HepG2 (cell line): ENCODE results near the gene BCKDHB. TPM values are rescaled to one million over a fixed set of nuclear protein-coding genes. Genes with fewer than 3 reads are reported as not detected.

Experiments used
- ATAC-seq: fragments of 200-7000 bp; cut with Tn5 transposase; 3 replicates; pipeline ENCODE4 v1.9.1; 2020; ENCODE audit warnings: mild to moderate bottlenecking, moderate library complexity
- BruUV-seq: library from RNA; stranded (reverse); fragments of 400-500 nt; replicated peaks from 2 replicates; lab custom pipeline; 2021; lab: Mats Ljungman, UMichigan
- CTCF ChIA-PET: fragments of 300-600 bp; formaldehyde crosslinking; extraction: SDS; loops from one replicate; lab custom pipeline; 2021; ENCODE audit warnings: low total read pairs, inconsistent platforms, low intra/inter-chr PET ratio; lab: Yijun Ruan, JAX
- POLR2A ChIA-PET: fragments of 350-600 bp; sonication (Branson Sonifier 250); formaldehyde crosslinking; loops from one replicate; lab custom pipeline; 2020; ENCODE audit warnings: antibody characterized with exemption, inconsistent platforms; lab: Yijun Ruan, JAX
- DNase-seq: peaks from one replicate; pipeline ENCODE4 v3.0.0-alpha.2; 2015; ENCODE audit warnings: low spot score
- FAIRE-seq: peaks from 3 replicates; lab custom pipeline; 2011; peaks lifted over from hg19 to GRCh38; lab: Jason Lieb, UNC
- H2AFZ ChIP-seq: one replicate; pipeline ENCODE4 v1.6.1; 2011; ENCODE audit warnings: low read length, inconsistent platforms
- H3K27ac ChIP-seq: fragments of 300-600 bp; 3 replicates; pipeline ENCODE4 v1.8.0; 2011; ENCODE audit warnings: mixed run types, mild to moderate bottlenecking, mixed read lengths, low read length, inconsistent platforms; ENCODE audit not compliant: insufficient read depth; ENCODE audit errors: extremely low read length
- H3K27me3 ChIP-seq, 2 experiments: fragments of 200-600 bp in 1 of 2; 2 replicates in 1 of 2; 3 replicates in 1 of 2; pipeline versions ENCODE4 v1.6.0 to v1.8.0; 2011; ENCODE audit warnings: low read length in 2 of 2, mild to moderate bottlenecking in 2 of 2, moderate library complexity in 2 of 2, inconsistent platforms in 1 of 2; ENCODE audit not compliant: insufficient read depth in 2 of 2, control insufficient read depth in 1 of 2
- H3K36me3 ChIP-seq, 2 experiments: fragments of 200-600 bp in 1 of 2; replicated peaks in 1 of 2; 2 replicates in 1 of 2; 3 replicates in 1 of 2; pipeline versions ENCODE4 v1.5.1 to v1.8.0; 2011; ENCODE audit warnings: low read length in 2 of 2, inconsistent platforms in 1 of 2; ENCODE audit not compliant: insufficient read depth in 2 of 2, control insufficient read depth in 1 of 2
- H3K4me1 ChIP-seq: 2 replicates; pipeline ENCODE4 v1.5.1; 2012; ENCODE audit warnings: low read length, inconsistent platforms; ENCODE audit not compliant: insufficient read depth
- H3K4me2 ChIP-seq: 2 replicates; pipeline ENCODE4 v1.6.0; 2011; ENCODE audit warnings: low read depth, low read length, inconsistent platforms
- H3K4me3 ChIP-seq, 3 experiments: fragments of 200-600 bp in 1 of 3; sonication (generic), shearing (Covaris generic) in 1 of 3; replicated peaks in 1 of 3; 2 replicates each; pipeline ENCODE4 v1.5.1; 2011 to 2016; ENCODE audit warnings: low read length in 3 of 3, inconsistent platforms in 2 of 3, low read depth in 2 of 3, mild to moderate bottlenecking in 2 of 3, control low read depth in 1 of 3, mixed read lengths in 1 of 3; ENCODE audit not compliant: insufficient read depth in 1 of 3
- H3K79me2 ChIP-seq: one replicate; pipeline ENCODE4 v1.6.1; 2011; ENCODE audit warnings: low read length, inconsistent platforms; ENCODE audit not compliant: insufficient read depth
- H3K9ac ChIP-seq: 2 replicates; pipeline ENCODE4 v1.6.0; 2011; ENCODE audit warnings: mild to moderate bottlenecking, low read depth, low read length, inconsistent platforms; ENCODE audit not compliant: insufficient read depth
- H3K9me3 ChIP-seq: 2 replicates; pipeline ENCODE4 v1.5.1; 2012; ENCODE audit warnings: mild to moderate bottlenecking, low read length
- H4K20me1 ChIP-seq: 2 replicates; pipeline ENCODE4 v1.6.0; 2011; ENCODE audit warnings: inconsistent platforms, mild to moderate bottlenecking, low read length, moderate library complexity; ENCODE audit not compliant: insufficient read depth
- BORCS8-MEF2B ChIP-seq: sonication (generic); formaldehyde crosslinking; IDR thresholded peaks from 2 replicates; pipeline ENCODE4 v1.8.0; 2022; ENCODE audit warnings: mild to moderate bottlenecking, missing genetic modification reagents
- CREB1 ChIP-seq, 2 experiments: fragments of 450-650 bp in 1 of 2; IDR thresholded peaks; 2 replicates each; pipeline ENCODE4 v1.6.1; 2016 to 2017; ENCODE audit warnings: control low read depth in 1 of 2, mild to moderate bottlenecking in 1 of 2, missing compliant biosample characterization in 1 of 2, missing genetic modification characterization in 1 of 2
- HCFC1 ChIP-seq: fragments of 150-350 bp; IDR thresholded peaks from 2 replicates; pipeline ENCODE4 v1.6.1; 2014; ENCODE audit warnings: low read depth, low read length
- KLF12 ChIP-seq: sonication (generic); formaldehyde crosslinking; IDR thresholded peaks from 2 replicates; pipeline ENCODE4 v1.4.0; 2020; ENCODE audit warnings: missing genetic modification reagents, borderline replicate concordance
- MBNL3 ChIP-seq: fragments of 250-450 bp; sonication (Bioruptor Pico); conservative IDR thresholded peaks from 2 replicates; pipeline ENCODE4 v1.8.0; 2022; ENCODE audit warnings: mild to moderate bottlenecking, inconsistent platforms
- NFE2L2 ChIP-seq: fragments of 150-350 bp; IDR thresholded peaks from 2 replicates; pipeline ENCODE4 v1.6.1; 2014; ENCODE audit warnings: low read length
- RORA ChIP-seq: sonication (generic); formaldehyde crosslinking; IDR thresholded peaks from 2 replicates; pipeline ENCODE4 v1.5.0; 2020; ENCODE audit warnings: mild to moderate bottlenecking, missing genetic modification reagents, moderate library complexity
- SP2 ChIP-seq: sonication (generic); formaldehyde crosslinking; IDR thresholded peaks from 2 replicates; pipeline ENCODE4 v1.5.1; 2020; ENCODE audit warnings: mild to moderate bottlenecking, missing genetic modification reagents
- ZBTB39 ChIP-seq: sonication (generic); formaldehyde crosslinking; IDR thresholded peaks from 2 replicates; pipeline ENCODE4 v1.5.0; 2020; ENCODE audit warnings: missing genetic modification reagents
- ZNF180 ChIP-seq: sonication (generic); formaldehyde crosslinking; IDR thresholded peaks from 2 replicates; pipeline ENCODE4 v1.4.0; 2020; ENCODE audit warnings: low read depth, missing genetic modification reagents, borderline replicate concordance
- ZNF282 ChIP-seq: fragments of 450-650 bp; IDR thresholded peaks from 2 replicates; pipeline ENCODE4 v1.6.1; 2018; ENCODE audit not compliant: partially characterized antibody
- ZNF615 ChIP-seq: sonication (generic); formaldehyde crosslinking; IDR thresholded peaks from 2 replicates; pipeline ENCODE4 v1.5.0; 2020; ENCODE audit warnings: mild to moderate bottlenecking, missing genetic modification reagents, borderline replicate concordance
- WGBS: methylation state at CpG from one replicate; pipeline ENCODE4 v1.1.6; 2017; ENCODE audit warnings: low lambda C conversion rate; 5-methylcytosine and 5-hydroxymethylcytosine counted together
- in situ Hi-C: cut with HindIII; loops from 2 replicates; pipeline ENCODE4 v1.10.0; 2017; ENCODE audit warnings: low pct_unique_long_range_greater_than_20kb; ENCODE audit not compliant: extremely low pct_ligation_motif_present
- intact Hi-C: fragments of 100-400 bp; cut with micrococcal nuclease; formaldehyde crosslinking; loops from one replicate; pipeline ENCODE4 v1.10.0; 2022; ENCODE audit not compliant: unreplicated experiment
- polyA plus RNA-seq, 8 experiments: library from polyadenylated mRNA; depleted of rRNA in 3 of 8; stranded (reverse) in 7 of 8; unstranded in 1 of 8; fragments of >200 nt; fragmentation: Illumina TruSeq in 4 of 8; extraction: Trizol in 4 of 8; gene quantifications; 2 replicates each; pipeline versions ENCODE4 v1.2.1 to v1.2.3, GENCODE V29; 2011 to 2016; ENCODE audit warnings: low read depth in 4 of 8, missing spikeins in 1 of 8, mixed read lengths in 1 of 8; ENCODE audit not compliant: insufficient read depth in 1 of 8
- total RNA-seq, 5 experiments: library from RNA; depleted of rRNA; stranded (reverse); fragments of >200 nt; fragmentation: Illumina TruSeq; extraction: Trizol; gene quantifications; 2 replicates each; pipeline ENCODE4 v1.2.3, GENCODE V29; 2016; ENCODE audit warnings: low read depth in 1 of 5

BCKDHB gene
- total and polyA plus RNA-seq, 2 of the 13 experiments (the other 11 are each of a cell fraction or from before 2014, with no cell fraction given), result 10.8 to 13.6 TPM

GRCh38 chr6:80233958-80234357 lies 127.5 kb downstream of the BCKDHB start:
- Histone ChIP-seq H3K9ac (no peak overlapping the region), H4K20me1 (no peaks in the 10 kb centered on the region), H3K9me3 (no peaks in the 10 kb centered on the region), H3K36me3 (no peaks in the 10 kb centered on the region)
- intact Hi-C loops, result no loop called here
- in situ Hi-C loops, result no loop called here
- FAIRE-seq, result no peak
- BruUV-seq, result no TSS peak
- TF ChIP-seq MBNL3 (CRISPR knock-in tag) (no peak), ZBTB39 (CRISPR knock-in tag) (no peak), ZNF180 (CRISPR knock-in tag) (no peak), KLF12 (no peak), ZNF615 (CRISPR knock-in tag) (no peak), SP2 (CRISPR knock-in tag) (no peak), ZNF282 (no peak), HCFC1 (no peak), NFE2L2 (no peak), BORCS8-MEF2B (CRISPR knock-in tag) (no peak), RORA (no peak), CREB1 (IDR thresholded peaks at IDR 0.05) (no peak), CREB1 (CRISPR knock-in tag; IDR thresholded peaks at IDR 0.05) (no peak)
- TF ChIP-seq, all 625 proteins: peak for 0
- H3K27ac ChIP-seq, result no peak overlapping the region
- WGBS, result 98% methylated on average over 5 of the region's 5 CpGs
- no peaks in the 10 kb centered on the region for H3K27me3 ChIP-seq
- H3K4me2 ChIP-seq, result no peak overlapping the region
- H3K4me3 ChIP-seq, result no peak overlapping the region
- CTCF ChIA-PET, result no interaction called here
- DNase-seq, result no peak
- no peak for ATAC-seq
- no peaks in the 10 kb centered on the region for H3K4me1 ChIP-seq
- POLR2A ChIA-PET, result no interaction called here
- no peak overlapping the region for H2AFZ ChIP-seq
- no peaks in the 10 kb centered on the region for H3K79me2 ChIP-seq
